HG03025 (cell line): Measurements from ENCODE around the gene PML.

Experiments used
- ATAC-seq: cut with Tn5 transposase; IDR thresholded peaks from one replicate; pipeline ENCODE4 v1.9.1; 2021; ENCODE audit warnings: mild to moderate bottlenecking, moderate library complexity; ENCODE audit not compliant: unreplicated experiment, low FRiP score

PML gene

DNA sequence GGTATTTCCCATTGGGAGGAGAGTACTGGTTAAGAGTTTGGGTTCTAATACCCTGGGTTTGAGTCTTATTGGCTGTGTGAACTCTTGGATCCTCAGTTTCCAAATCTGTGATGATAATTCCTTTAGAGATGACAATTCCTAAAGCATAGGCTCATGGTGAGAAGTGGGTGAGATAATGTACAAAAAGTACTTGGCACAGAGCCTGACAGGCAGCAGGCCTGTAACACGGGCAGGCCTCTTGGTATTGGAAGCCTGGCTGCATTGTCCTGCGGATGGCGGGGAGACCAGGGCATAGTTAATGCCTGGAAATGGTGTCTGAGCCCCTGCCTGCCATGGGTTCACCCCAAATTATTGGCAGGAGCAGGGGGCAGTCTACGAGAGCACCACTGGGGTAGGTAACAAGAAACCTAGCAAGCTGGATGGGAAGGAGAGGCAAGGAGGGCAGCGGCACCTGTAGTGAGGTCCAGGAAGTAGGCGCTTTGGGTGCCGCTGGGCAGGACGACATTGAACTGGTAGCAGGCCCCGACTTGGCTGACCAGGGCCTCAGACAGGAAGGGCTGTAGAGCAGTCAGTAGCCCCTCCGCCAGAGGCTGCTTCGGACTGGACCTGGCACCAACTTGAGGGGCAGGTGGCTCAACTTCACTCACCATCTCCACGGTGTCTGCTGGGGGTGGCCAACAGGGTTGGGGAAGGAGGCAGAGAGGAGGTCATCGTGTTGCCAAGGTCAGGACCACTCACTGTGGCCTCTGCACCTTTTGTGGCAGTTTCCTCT, 10.1 kb upstream of the PML start:
- no peak for ATAC-seq

- no peak for ATAC-seq
Observed at GRCh38 chr15:73985101-73985873, 9.2 kb upstream of the PML start.

DNA sequence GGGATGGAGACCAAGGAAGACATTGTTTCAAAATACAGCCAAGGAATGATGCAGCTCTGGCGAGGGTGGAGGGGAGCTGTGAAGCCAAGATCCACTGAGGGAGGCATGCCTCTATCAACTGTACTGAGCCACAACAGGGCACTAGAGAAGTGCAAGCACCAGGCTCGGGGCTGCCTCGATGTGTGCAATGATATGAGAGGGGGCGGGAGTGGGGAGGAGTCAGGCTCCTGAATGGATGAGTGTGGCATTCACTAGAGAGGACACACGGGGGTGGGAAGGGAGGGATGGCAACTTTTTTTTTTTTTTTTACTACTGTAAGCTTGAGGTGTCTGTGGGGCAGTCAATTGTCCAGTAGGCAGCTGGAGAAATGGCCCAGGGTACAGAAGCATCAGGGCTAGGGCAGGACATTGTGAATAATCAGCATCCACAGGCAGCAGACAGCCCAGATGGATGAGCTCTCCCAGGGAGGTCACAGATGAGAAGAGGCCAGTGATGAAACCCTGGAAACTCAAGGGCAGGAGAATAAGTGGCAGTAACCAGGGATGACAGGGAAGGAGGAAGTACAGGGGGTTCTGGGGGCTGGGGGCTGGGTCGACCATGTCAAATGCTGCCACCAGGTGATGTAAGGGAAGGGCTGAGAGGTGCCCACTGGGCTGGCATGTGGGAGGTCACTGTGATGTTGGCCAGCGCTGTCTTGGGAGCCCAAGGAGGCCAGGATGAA, 8.3 kb upstream of the PML start:
- no peak for ATAC-seq

DNA sequence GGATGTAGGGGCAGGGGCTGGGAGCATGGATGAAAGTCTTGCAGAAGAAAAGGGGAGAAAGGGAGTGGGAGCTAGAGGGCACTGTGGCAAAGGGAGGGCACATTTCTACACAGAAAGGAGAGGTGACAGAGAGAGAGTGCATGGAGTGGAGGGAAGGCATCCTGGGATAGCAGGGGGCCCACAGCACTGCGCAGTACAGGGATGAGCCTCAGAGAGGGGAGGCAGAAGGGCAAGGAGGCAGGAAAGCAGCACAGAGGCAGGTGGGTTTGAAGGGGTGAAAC, 7.8 kb upstream of the PML start:
- no peak for ATAC-seq

DNA sequence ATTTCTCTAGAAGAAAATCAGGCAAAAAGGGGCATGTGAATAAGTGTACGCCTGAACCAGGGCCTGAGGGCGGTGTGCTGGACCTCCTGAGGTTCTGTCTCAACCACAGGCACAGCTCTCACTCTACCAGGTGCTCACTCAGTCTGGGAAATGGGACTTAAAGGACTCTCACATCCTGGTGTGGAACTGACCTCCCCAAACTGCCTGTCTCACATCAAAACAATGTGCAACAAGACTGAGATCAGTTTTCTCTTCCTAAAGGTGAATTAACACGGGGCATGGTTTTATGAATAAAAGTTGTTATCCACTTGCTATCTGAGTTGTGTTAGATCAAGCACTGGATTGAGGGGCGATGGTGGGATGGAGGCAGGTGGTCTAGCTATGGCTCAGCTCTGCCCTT, 7.3 kb upstream of the PML start:
- ATAC-seq, result no peak

GRCh38 chr15:73987681-73988444, 6.7 kb upstream of the PML start:
- no peak for ATAC-seq

GRCh38 chr15:73988445-73988969, 6.0 kb upstream of the PML start:
- no peak for ATAC-seq

DNA sequence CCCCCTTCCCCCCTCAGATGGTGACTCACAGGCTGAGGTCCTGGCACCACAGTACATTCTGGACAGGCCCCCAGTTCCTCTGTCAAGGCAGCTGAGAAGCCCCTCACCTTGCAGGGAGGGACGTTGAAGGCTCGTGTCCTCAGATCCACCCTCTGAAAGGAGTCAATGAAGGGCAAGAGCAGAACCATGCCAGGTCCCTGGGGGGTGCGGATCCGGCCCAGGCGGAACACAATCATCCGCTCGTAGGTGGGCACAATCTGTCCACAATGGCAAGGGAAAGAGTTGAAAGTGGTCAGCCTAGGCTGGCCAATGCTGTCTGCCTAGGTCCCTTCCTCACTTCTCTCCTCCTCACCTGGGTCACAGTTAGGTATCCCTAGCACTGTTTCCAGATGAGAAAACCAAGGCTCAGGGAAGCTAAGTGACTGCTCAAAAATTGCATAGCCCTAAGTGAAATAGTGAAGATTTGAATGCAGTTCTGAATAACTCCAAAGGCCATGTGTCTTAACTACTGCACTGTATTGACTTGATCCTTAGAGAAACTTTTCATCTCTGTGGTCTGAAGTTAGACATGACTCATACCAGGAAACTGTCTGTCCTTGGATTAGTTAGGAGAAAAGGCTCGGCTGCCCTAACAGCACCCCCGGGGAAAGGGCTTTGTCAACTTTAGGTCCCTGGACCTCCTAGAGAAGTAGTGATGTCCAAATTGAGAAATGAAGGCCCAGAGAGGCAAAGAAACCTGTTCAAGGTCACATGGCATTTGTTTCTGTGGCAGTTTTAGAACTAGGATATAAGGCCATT, 5.3 kb upstream of the PML start:
- no peak for ATAC-seq

GRCh38 chr15:73990250-73991005, 4.1 kb upstream of the PML start:
- ATAC-seq, result no peak

GRCh38 chr15:73991260-73991659, 3.3 kb upstream of the PML start:
- no peak for ATAC-seq

DNA sequence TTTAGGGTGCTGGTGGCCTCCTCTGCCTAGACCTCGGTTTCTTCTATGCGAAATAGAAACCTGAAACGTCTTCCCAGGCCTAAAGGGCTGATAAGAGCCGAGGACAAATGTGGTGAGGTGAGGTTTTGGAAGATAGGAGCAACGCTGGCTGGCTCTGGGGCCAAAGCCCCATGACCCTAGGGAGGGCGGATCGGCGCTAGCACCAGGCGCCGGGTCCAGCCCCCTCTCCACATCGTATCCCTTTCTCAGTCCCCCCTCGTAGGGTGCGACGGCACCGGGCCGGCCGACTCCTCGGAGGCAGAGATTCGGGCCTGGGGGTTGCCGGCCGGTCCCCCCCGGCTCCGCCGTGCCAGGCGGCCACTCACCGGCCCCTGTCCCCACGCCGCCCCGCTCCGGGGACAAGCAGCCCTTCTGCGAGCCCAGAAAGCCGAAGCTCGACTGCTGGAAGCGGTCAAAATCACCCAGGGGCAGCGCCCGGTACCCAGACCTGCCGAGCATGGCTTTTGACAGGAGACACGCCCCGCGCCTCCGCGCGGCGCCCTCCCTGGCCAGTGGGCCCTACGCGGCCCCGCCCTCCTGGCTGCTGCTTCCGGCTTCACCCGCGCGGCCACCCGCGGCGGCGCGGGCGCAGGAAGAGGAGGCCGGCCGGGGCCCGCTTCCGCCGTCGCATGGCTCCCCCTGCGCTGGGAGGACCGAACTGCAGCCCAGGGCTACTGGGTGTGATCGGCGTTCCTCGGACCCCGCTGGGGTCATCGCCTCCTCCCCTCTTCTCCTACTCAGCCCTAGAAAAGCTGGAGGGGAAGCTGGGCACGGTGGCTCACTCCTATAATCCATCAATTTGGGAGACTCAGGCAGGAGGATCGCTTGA, 2.6 kb upstream of the PML start, which contains the start of gene STOML1:
Gene STOML1, minus strand, starts transcription at position 570 of the 868 bp plus-strand sequence. Its CDS starts 72 bp downstream, at position 498.
- ATAC-seq, result peak; percentile 65

GRCh38 chr15:73992594-73992898, 2.0 kb upstream of the PML start:
- no peak for ATAC-seq

GRCh38 chr15:73993211-73993994, 1.1 kb upstream of the PML start:
- ATAC-seq, result no peak

DNA sequence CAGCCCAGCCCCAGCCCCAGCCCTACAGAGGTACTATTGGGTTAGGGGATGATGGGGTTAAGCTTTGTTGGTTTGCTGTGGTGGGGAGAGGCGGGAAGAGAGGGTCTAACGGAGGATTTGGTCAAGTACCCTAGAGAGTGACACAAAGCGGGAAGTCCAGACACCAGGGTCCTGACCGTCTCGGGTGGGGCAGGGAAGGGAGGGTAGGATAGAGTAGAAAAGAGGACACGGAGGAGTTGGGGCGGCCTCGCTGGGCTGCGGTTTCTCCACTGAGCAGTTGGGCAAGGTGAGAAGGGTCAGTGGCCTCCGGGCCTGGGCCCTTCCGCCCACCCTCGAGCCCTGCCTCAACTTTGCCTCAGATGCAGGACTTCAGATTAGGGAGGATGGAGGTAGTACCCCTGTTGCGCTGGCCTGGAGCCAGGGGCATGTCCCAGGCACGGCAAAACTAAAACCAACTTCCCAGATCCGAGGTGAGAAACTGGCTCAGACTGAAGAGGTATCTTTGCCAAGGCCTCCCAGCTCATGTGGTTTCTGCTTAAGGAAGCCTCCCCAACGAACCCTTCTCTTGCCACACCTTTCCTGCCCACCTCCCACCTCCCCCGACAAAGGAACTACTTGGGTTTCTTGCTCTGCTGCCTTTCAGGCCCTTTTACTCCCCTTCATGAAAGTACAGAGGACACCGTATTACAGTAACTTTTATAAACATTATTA, 551 bp downstream of the PML start:
- no peak for ATAC-seq

GRCh38 chr15:73996267-73996666, 1.8 kb downstream of the PML start:
- no peak for ATAC-seq

GRCh38 chr15:73996939-73997338, 2.4 kb downstream of the PML start:
- no peak for ATAC-seq

DNA sequence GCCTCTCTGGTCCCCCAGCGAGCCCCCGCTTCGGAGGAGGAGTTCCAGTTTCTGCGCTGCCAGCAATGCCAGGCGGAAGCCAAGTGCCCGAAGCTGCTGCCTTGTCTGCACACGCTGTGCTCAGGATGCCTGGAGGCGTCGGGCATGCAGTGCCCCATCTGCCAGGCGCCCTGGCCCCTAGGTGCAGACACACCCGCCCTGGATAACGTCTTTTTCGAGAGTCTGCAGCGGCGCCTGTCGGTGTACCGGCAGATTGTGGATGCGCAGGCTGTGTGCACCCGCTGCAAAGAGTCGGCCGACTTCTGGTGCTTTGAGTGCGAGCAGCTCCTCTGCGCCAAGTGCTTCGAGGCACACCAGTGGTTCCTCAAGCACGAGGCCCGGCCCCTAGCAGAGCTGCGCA, 3.5 kb downstream of the PML start:
- ATAC-seq, result no peak
